Measurements from ENCODE around the gene CLCN7.

CLCN7 gene

GRCh38 chr16:1464196-1464893 is 10.5 kb downstream of the CLCN7 start:
- no peak for FAIRE-seq

GRCh38 chr16:1461146-1461545 is 13.7 kb downstream of the CLCN7 start:
- FAIRE-seq = no peak

More at GRCh38 chr16:1464196-1464893, 10.5 kb downstream of the CLCN7 start:
- DNase-seq (ENCODE audit: low spot score) = no peak

GRCh38 chr16:1460602-1461138 is 14.2 kb downstream of the CLCN7 start:
- no peak for DNase-seq (ENCODE audit: low spot score)
- no peak for FAIRE-seq

More at GRCh38 chr16:1461146-1461545, 13.7 kb downstream of the CLCN7 start:
- DNase-seq (ENCODE audit: low spot score) = no peak

GRCh38 chr16:1459967-1460366 is 14.9 kb downstream of the CLCN7 start:
- FAIRE-seq (no peak), DNase-seq (ENCODE audit: low spot score) (no peak)

GRCh38 chr16:1458977-1459341 is 15.9 kb downstream of the CLCN7 start:
- FAIRE-seq (no peak), DNase-seq (ENCODE audit: low spot score) (no peak)

- DNase-seq (ENCODE audit: low spot score) = no peak
- no peak for FAIRE-seq
These were observed 16.4 kb downstream of the CLCN7 start for GRCh38 chr16:1458336-1458976.

- FAIRE-seq = no peak
- DNase-seq (ENCODE audit: low spot score) = no peak
These were observed 17.2 kb downstream of the CLCN7 start for GRCh38 chr16:1457489-1458245.

GRCh38 chr16:1456951-1457350 is 17.9 kb downstream of the CLCN7 start:
- FAIRE-seq (no peak), DNase-seq (ENCODE audit: low spot score) (no peak)

GRCh38 chr16:1455190-1456171 is 19.3 kb downstream of the CLCN7 start:
- DNase-seq (ENCODE audit: low spot score) (no peak), FAIRE-seq (no peak)

- no peak for FAIRE-seq
- no peak for DNase-seq (ENCODE audit: low spot score)
These were observed 20.3 kb downstream of the CLCN7 start for GRCh38 chr16:1454561-1454960.

- FAIRE-seq (no peak), DNase-seq (ENCODE audit: low spot score) (no peak)
These were observed 21.5 kb downstream of the CLCN7 start for GRCh38 chr16:1453316-1453715.

- DNase-seq (ENCODE audit: low spot score) = no peak
- FAIRE-seq = no peak
These were observed 22.3 kb downstream of the CLCN7 start for GRCh38 chr16:1452530-1452929.

GRCh38 chr16:1451702-1452392 is 23.0 kb downstream of the CLCN7 start:
- peak; percentile 52 for FAIRE-seq

GRCh38 chr16:1450841-1451240 is 24.0 kb downstream of the CLCN7 start:
- FAIRE-seq (no peak), DNase-seq (ENCODE audit: low spot score) (no peak)

More at GRCh38 chr16:1451702-1452392, 23.0 kb downstream of the CLCN7 start:
- no peak for DNase-seq (ENCODE audit: low spot score)

GRCh38 chr16:1450218-1450617 is 24.6 kb downstream of the CLCN7 start:
- FAIRE-seq (no peak), DNase-seq (ENCODE audit: low spot score) (no peak)

- no peak for DNase-seq (ENCODE audit: low spot score)
- no peak for FAIRE-seq
These were observed 25.5 kb downstream of the CLCN7 start for GRCh38 chr16:1449201-1449788.

GRCh38 chr16:1448536-1449116 is 26.2 kb downstream of the CLCN7 start:
- no peak for FAIRE-seq
- no peak for DNase-seq (ENCODE audit: low spot score)

GRCh38 chr16:1447965-1448364 is 26.9 kb downstream of the CLCN7 start:
- DNase-seq (ENCODE audit: low spot score) = no peak
- FAIRE-seq = no peak

- DNase-seq (ENCODE audit: low spot score) (no peak), FAIRE-seq (no peak)
These were observed 28.3 kb downstream of the CLCN7 start for GRCh38 chr16:1446296-1447080.

Data from urothelium cell line (cell line).